GM12873 (cell line): Measurements from ENCODE around the gene OR10X1.

ENCODE experiments used
- CTCF ChIP-seq: IDR thresholded peaks from 2 replicates; pipeline ENCODE4 v1.5.1; 2012; ENCODE audit warnings: low read depth, mild to moderate bottlenecking, moderate library complexity, low read length, control low read depth; ENCODE audit not compliant: insufficient read depth; ENCODE audit errors: missing control alignments

Gene OR10X1, protein sequence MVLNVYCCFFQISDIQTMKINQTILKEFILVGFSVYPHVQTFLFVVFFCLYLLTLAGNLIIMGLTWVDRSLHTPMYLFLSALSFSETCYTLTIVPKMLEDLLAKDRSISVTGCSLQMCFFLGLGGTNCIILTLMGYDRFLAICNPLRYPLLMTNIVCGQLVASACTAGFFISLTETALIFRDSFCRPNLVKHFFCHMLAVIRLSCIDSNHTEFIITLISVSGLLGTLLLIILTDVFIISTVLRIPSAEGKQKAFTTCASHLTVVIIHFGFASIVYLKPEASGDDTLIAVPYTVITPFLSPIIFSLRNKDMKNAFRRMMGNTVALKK

GRCh38 chr1:158579733-158580132 lies at the start of gene OR10X1:
Gene OR10X1 (minus strand): TSS chr1:158579899. CDS start chr1:158579899, 0 bp downstream.
- no peak for TF ChIP-seq CTCF

GRCh38 chr1:158613764-158614163 lies 34.1 kb upstream of the OR10X1 start:
- TF ChIP-seq CTCF, result no peak

GRCh38 chr1:158611916-158612315 lies 32.2 kb upstream of the OR10X1 start:
- TF ChIP-seq CTCF, result no peak

DNA sequence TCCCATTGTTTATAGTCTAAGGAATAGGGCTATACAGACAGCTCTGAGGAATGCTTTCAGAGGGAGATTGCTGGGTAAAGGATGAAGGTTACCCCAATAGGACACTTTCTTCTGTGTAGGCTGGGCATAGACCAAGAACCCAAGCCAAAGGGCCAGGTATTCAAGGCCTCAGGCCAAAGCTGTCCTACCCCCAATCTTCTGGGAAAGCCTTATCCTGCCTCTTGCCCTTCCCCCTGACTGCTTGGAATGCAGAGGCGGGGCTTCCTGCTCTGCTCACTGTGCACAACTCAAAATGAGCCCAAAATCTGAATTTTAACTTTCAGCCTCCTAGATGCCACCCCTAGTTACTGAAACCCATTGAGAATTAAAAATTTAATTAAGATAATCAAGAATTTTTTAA lies 27.6 kb upstream of the OR10X1 start:
- TF ChIP-seq CTCF, result no peak

GRCh38 chr1:158604968-158605367 lies 25.3 kb upstream of the OR10X1 start, which contains the start of gene OR10Z1:
Gene OR10Z1 (plus strand): TSS chr1:158605268. CDS start chr1:158606439, 1,171 bp downstream.
- no peak for TF ChIP-seq CTCF

DNA sequence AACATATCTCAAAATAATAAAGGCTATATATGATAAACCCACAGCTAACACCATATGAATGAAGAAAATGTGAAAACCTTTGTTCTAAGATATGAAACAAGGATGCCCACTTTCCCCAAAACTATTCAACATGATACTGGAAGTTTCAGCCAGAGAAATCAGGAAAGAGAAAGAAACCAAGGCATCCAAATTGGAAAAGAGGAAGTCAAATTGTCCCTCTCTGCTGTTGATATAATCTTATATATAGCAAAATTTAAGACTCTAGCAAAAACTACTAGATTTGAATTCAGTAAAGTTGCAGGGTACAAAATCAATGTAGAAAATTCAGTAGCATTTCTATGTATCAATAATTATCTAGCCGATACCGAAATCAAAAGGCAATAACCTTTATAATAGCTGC lies 21.0 kb upstream of the OR10X1 start:
- TF ChIP-seq CTCF, result no peak

DNA sequence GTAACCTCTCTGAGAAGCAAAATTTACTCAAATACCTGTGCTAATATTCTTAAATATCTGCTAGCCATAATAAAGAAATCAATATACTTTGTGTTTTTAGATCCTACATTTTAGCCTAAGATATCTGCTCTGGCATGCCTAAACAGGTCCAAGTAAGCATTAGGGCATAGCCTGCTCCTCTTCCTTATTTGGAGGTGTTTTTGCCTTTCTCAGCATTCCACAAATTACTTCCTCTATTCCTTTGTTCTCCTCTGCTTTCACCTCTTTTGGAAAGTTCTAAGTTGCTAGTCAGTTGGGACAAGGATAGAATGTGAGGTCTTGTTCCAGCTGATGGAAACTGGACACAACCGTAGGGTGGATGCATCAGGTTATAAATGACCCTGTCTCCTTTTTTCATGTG lies 7.2 kb upstream of the OR10X1 start:
- no peak for TF ChIP-seq CTCF
